ENCODE results near the gene PLXNB2.

Gene PLXNB2

DNA sequence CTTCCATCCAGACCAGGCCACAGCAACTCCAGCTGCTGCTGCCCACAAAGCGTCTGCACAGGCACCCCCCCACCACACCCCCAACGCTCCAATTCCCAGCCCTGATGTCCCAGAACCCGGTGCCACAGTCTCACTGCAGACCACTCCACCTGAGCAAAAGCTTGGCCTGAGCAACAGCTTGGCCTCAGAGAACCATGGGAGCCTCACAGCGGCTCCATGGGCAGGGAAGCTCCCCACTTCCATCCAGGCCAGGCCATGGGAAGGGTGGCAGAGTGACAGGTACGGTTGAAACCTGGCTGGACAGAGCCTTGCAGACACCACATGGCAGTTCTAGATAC lies 13.2 kb downstream of the PLXNB2 start:
- peak; percentile 5; the same call in 2 of the 3 replicates for ATAC-seq
- TF ChIP-seq ZFP3 (CRISPR knock-in tag; IDR thresholded peaks at IDR 0.05) (no peak), ZFP30 (CRISPR knock-in tag; IDR thresholded peaks at IDR 0.05) (no peak), ZNF565 (CRISPR knock-in tag; conservative IDR thresholded peaks at IDR 0.05; ENCODE audit: low read depth) (no peak), SNAI2 (CRISPR knock-in tag; IDR thresholded peaks at IDR 0.05) (no peak), ARNTL (CRISPR knock-in tag; IDR thresholded peaks at IDR 0.05; ENCODE audit: borderline replicate concordance, low read depth) (no peak), ZC3H10 (CRISPR knock-in tag; IDR thresholded peaks at IDR 0.05) (no peak), RARB (CRISPR knock-in tag; IDR thresholded peaks at IDR 0.05) (no peak), TOX (CRISPR knock-in tag; IDR thresholded peaks at IDR 0.05; ENCODE audit: borderline replicate concordance) (no peak), BACH2 (CRISPR knock-in tag; IDR thresholded peaks at IDR 0.05; ENCODE audit: borderline replicate concordance) (no peak), PPARA (CRISPR knock-in tag; IDR thresholded peaks at IDR 0.05; ENCODE audit: borderline replicate concordance) (no peak), ISL1 (CRISPR knock-in tag; IDR thresholded peaks at IDR 0.05) (no peak)
- TF ChIP-seq, protein P1, sequence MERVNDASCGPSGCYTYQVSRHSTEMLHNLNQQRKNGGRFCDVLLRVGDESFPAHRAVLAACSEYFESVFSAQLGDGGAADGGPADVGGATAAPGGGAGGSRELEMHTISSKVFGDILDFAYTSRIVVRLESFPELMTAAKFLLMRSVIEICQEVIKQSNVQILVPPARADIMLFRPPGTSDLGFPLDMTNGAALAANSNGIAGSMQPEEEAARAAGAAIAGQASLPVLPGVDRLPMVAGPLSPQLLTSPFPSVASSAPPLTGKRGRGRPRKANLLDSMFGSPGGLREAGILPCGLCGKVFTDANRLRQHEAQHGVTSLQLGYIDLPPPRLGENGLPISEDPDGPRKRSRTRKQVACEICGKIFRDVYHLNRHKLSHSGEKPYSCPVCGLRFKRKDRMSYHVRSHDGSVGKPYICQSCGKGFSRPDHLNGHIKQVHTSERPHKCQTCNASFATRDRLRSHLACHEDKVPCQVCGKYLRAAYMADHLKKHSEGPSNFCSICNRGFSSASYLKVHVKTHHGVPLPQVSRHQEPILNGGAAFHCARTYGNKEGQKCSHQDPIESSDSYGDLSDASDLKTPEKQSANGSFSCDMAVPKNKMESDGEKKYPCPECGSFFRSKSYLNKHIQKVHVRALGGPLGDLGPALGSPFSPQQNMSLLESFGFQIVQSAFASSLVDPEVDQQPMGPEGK (CRISPR knock-in tag; IDR thresholded peaks at IDR 0.05; ENCODE audit: borderline replicate concordance) = no peak
- TF ChIP-seq, protein P2, sequence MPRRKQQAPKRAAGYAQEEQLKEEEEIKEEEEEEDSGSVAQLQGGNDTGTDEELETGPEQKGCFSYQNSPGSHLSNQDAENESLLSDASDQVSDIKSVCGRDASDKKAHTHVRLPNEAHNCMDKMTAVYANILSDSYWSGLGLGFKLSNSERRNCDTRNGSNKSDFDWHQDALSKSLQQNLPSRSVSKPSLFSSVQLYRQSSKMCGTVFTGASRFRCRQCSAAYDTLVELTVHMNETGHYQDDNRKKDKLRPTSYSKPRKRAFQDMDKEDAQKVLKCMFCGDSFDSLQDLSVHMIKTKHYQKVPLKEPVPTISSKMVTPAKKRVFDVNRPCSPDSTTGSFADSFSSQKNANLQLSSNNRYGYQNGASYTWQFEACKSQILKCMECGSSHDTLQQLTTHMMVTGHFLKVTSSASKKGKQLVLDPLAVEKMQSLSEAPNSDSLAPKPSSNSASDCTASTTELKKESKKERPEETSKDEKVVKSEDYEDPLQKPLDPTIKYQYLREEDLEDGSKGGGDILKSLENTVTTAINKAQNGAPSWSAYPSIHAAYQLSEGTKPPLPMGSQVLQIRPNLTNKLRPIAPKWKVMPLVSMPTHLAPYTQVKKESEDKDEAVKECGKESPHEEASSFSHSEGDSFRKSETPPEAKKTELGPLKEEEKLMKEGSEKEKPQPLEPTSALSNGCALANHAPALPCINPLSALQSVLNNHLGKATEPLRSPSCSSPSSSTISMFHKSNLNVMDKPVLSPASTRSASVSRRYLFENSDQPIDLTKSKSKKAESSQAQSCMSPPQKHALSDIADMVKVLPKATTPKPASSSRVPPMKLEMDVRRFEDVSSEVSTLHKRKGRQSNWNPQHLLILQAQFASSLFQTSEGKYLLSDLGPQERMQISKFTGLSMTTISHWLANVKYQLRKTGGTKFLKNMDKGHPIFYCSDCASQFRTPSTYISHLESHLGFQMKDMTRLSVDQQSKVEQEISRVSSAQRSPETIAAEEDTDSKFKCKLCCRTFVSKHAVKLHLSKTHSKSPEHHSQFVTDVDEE (CRISPR knock-in tag; IDR thresholded peaks at IDR 0.05) = no peak

DNA sequence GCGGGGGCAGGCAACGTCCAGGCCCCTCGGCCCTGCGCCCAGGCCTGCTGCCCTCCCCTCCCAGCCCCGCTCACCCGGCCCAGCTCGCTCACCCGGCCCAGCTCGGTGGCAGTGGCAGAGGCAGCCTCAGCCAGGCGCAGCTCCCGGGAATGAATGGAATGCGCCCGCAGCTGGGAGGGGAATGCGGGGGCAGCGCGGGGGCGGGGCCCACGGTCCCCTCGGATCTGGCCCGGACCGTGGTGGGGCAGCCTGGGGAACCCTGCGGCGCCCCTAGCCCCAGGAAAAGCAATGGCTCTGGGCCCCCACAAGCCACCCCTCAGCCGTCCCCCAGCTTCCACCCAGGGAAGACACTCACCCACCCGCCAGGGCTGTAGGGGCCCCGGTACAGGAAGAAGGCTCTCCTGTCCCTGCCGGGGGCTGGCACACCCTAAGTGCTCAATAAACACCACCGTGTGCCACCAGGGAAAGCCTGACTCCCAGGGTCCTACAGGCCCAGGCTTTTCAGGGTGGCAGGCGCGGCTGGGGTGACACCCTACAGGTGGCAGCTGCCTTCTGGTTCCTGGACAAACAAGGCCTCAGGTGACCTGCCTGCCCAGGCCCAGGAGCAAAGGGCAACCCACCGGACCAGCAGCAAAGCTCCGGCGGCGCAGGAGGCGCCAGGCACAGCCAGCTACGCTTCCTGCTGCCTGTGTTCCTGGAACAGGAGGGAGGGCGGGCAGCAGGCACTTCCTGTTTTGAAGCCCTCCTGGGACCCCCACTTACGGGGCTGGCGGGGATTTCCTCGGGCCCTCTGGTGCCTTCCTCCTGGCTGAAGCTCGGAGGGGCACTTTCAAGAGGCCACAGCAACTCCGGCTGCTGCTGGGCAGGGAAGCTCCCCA lies 13.8 kb downstream of the PLXNB2 start:
- no peak for TF ChIP-seq ISL1 (CRISPR knock-in tag; IDR thresholded peaks at IDR 0.05)
- TF ChIP-seq ZNF70 (CRISPR knock-in tag; IDR thresholded peaks at IDR 0.05) = no peak
- TF ChIP-seq RARB (CRISPR knock-in tag; IDR thresholded peaks at IDR 0.05) = no peak
- no peak for TF ChIP-seq ZNF8 (CRISPR knock-in tag; IDR thresholded peaks at IDR 0.05)
- no peak for TF ChIP-seq TCF4 (CRISPR knock-in tag; IDR thresholded peaks at IDR 0.05; ENCODE audit: borderline replicate concordance)
- TF ChIP-seq, protein P1 (CRISPR knock-in tag; IDR thresholded peaks at IDR 0.05; ENCODE audit: borderline replicate concordance) = peak; percentile 89; the same call in 1 of the 2 replicates
- TF ChIP-seq OSR1 (CRISPR knock-in tag; IDR thresholded peaks at IDR 0.05) = no peak
- TF ChIP-seq, protein P3, sequence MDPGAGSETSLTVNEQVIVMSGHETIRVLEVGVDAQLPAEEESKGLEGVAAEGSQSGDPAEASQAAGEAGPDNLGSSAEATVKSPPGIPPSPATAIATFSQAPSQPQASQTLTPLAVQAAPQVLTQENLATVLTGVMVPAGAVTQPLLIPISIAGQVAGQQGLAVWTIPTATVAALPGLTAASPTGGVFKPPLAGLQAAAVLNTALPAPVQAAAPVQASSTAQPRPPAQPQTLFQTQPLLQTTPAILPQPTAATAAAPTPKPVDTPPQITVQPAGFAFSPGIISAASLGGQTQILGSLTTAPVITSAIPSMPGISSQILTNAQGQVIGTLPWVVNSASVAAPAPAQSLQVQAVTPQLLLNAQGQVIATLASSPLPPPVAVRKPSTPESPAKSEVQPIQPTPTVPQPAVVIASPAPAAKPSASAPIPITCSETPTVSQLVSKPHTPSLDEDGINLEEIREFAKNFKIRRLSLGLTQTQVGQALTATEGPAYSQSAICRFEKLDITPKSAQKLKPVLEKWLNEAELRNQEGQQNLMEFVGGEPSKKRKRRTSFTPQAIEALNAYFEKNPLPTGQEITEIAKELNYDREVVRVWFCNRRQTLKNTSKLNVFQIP (CRISPR knock-in tag; IDR thresholded peaks at IDR 0.05; ENCODE audit: borderline replicate concordance, low read depth) = no peak
- ATAC-seq = peak; percentile 92

DNA sequence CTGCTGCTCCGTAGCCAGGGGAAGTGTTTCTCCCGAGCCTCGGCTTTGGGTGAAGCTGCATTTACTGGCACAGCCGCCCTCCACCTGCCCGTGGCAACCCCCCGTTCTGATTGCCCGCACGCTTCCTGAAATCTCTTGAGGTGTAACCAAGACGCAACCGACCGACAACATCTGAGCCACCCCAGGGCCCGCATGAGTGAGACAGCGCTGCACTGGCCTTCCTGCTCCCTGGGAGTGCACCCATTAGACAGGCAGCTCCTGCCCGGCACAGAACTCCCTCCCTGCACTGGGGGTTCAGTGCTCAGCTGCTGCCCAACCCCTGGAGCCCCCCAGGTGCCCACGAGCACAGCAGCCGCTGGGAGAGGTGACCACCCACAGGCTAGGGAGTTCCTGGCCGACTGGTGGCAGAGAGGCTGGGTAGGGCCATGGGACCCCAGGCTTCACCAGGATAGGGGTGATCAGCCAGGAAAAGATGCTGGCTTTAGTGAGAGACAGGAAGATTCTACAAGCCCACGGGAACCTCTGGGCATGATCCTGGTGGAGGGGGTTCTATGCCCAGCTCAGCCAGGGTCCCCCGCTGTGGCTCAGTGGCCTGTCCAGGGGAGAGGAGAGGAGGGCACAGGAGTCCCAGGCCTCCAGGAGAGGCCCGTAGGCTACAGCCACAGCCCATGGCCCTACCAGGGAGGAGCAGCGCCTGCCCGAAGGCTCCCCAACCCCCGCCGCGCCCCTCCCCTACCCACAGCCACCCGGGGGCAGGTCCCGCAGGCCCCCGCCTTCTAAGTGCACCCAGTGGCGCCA lies 14.6 kb downstream of the PLXNB2 start:
- peak; percentile 57; the same call in 2 of the 3 replicates for ATAC-seq
- TF ChIP-seq, protein P2 (CRISPR knock-in tag; IDR thresholded peaks at IDR 0.05) = no peak
- TF ChIP-seq CSDC2 (CRISPR knock-in tag; IDR thresholded peaks at IDR 0.05) (no peak), RARB (CRISPR knock-in tag; IDR thresholded peaks at IDR 0.05) (no peak), ZFP3 (CRISPR knock-in tag; IDR thresholded peaks at IDR 0.05) (no peak), OSR1 (CRISPR knock-in tag; IDR thresholded peaks at IDR 0.05) (no peak), ZFP30 (CRISPR knock-in tag; IDR thresholded peaks at IDR 0.05) (no peak)
- TF ChIP-seq, protein P3 (CRISPR knock-in tag; IDR thresholded peaks at IDR 0.05; ENCODE audit: borderline replicate concordance, low read depth) = no peak
